Measurements from ENCODE around the gene CCR9.

DNA sequence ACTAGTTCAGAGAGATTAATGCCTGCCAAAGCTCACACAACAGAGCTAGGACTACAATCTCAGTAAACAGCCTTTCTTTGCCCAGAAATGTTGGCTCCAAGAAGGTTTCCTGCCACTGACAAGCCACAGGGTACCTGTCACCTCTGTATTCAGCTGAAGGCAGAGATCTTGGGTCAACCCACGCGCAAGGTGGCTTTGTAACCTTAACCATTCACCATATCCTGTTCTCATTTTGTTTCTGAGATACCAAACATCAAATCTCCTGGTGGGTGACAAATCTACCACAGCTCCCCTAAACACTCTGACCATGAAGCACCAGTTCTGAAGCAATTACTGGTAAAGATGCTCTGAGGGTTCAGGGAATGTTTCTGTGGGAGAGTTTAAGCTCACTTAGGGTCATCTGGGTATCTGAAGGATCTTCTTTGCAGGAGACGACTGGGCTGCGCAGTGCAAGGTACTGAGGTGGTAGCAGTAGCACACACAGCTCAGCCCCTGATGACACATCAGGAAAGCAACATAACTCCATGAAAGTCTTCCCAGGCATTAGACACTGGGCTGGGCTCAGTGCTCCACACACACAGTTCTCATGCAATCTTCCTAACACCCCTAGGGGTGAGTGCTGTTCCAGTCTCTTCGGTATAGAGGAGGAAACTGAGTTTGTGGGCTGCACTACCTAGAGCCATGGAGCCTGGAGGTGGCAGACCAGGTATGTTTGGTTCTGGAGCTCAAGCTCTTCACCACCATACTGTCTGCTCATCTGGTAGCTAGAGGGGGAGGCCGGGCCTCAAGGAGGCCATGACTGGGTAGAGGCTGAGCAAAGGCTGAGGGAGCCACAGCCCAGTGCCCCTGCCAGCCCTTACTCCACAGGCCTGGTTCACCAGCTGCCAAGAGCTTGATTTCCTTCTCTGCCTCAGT is 64.6 kb downstream of the CCR9 start:
- TF ChIP-seq, protein P1, sequence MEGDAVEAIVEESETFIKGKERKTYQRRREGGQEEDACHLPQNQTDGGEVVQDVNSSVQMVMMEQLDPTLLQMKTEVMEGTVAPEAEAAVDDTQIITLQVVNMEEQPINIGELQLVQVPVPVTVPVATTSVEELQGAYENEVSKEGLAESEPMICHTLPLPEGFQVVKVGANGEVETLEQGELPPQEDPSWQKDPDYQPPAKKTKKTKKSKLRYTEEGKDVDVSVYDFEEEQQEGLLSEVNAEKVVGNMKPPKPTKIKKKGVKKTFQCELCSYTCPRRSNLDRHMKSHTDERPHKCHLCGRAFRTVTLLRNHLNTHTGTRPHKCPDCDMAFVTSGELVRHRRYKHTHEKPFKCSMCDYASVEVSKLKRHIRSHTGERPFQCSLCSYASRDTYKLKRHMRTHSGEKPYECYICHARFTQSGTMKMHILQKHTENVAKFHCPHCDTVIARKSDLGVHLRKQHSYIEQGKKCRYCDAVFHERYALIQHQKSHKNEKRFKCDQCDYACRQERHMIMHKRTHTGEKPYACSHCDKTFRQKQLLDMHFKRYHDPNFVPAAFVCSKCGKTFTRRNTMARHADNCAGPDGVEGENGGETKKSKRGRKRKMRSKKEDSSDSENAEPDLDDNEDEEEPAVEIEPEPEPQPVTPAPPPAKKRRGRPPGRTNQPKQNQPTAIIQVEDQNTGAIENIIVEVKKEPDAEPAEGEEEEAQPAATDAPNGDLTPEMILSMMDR (IDR thresholded peaks at IDR 0.05), result no peak
- TF ChIP-seq EZH2 (IDR thresholded peaks at IDR 0.05), result no peak
- TF ChIP-seq EZH2phosphoT487 (IDR thresholded peaks at IDR 0.05), result no peak
